ENCODE results near the gene LSM2. TPM values are rescaled to one million over a fixed set of nuclear protein-coding genes. Genes with fewer than 3 reads are reported as not detected.

Gene LSM2
- total RNA-seq, 2 experiments from 2014 or later: 117 to 120 TPM

DNA sequence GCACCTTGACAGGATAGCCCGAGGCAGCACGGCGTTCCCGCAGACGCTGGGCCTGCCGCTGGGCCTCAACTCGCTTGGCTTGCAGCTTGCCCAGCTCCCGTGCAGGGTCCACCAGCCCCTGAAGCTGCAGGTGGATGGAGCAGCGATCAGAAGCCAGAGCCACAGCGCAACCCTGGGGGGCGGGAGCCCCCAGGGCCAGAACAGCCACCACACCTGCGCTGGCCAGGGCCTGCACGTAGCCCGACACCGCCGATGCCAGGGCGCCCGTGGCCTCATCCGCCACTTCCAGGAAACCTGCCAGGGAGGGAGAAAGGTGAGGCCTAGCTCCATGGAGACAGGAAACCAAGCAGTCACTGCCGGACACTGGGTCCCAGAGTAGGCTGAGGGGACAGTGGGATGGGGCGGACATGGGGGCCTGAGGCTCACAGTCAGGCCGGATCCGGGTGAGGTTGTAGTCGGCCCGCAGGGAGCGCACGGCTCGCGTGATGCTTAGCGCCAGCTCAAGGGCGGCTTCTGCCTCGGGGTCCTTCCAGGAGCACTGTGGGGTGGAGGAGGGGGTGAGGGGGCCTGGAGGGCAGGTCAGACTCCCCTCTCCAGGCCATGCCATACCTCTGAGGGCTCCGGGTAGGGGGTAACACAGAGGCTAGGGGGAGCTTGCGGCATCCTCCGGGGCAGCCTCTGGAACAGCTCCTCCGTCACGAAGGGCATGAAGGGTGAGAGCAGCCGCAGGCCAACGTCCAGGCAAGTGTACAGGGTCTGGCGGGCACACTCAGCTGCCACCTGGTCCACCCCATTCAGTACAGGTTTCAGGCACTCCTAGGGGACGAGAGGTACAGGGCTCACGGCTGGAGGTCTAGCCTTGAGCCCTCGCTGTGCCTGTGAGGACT, 27.5 kb downstream of the LSM2 start:
- no peaks in the 10 kb centered on the region for H3K27me3 Mint-ChIP-seq
- peaks cover 37% of the 10 kb centered on the region for H3K36me3 Mint-ChIP-seq (ENCODE audit: low read depth)
- ChIA-PET CTCF (interaction anchor here (4.2 to 5.5 kb wide), 2 partner anchors 10 to 11 kb away, joined by 26 to 34 read pairs; no protein-coding TSS in a partner anchor), POLR2A (interaction anchor here (0.5 to 1.1 kb wide), 3 partner anchors 20 to 118 kb away, joined by 3 to 4 read pairs (median 3); no protein-coding TSS in a partner anchor)
- no peaks in the 10 kb centered on the region for H3K9me3 Mint-ChIP-seq
- intact Hi-C loops (cut with micrococcal nuclease): no loop called here
- TF ChIP-seq, protein P1, sequence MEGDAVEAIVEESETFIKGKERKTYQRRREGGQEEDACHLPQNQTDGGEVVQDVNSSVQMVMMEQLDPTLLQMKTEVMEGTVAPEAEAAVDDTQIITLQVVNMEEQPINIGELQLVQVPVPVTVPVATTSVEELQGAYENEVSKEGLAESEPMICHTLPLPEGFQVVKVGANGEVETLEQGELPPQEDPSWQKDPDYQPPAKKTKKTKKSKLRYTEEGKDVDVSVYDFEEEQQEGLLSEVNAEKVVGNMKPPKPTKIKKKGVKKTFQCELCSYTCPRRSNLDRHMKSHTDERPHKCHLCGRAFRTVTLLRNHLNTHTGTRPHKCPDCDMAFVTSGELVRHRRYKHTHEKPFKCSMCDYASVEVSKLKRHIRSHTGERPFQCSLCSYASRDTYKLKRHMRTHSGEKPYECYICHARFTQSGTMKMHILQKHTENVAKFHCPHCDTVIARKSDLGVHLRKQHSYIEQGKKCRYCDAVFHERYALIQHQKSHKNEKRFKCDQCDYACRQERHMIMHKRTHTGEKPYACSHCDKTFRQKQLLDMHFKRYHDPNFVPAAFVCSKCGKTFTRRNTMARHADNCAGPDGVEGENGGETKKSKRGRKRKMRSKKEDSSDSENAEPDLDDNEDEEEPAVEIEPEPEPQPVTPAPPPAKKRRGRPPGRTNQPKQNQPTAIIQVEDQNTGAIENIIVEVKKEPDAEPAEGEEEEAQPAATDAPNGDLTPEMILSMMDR (IDR thresholded peaks at IDR 0.05): no peak
- no peak for ATAC-seq
- peaks cover 28% of the 10 kb centered on the region for H3K4me1 Mint-ChIP-seq (ENCODE audit: low read depth)
- H3K27ac Mint-ChIP-seq: no peak overlapping the region
- DNase-seq: no peak
- no peak overlapping the region for H3K4me3 Mint-ChIP-seq

DNA sequence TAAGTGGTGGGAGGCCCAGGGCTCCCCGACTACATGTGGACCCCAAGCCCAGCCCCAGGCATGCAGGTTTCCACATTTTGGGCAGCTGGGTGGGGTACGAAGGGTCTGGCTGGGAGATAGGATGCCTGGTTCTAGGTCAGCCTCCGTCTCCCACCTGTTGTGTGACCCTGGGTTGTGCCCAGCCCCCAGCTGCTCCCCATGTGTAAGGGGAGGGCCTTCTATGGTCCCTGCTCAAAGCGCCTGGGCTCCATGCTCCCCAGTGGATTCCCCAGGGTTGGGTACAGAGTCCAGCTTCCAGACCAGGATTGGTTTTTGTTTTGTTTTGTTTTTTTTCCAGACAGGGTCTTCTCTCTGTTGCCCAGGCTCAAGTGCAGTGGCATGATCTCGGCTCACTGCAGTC, 28.6 kb downstream of the LSM2 start:
- ATAC-seq (no peak), DNase-seq (no peak)
- H3K36me3 Mint-ChIP-seq (ENCODE audit: low read depth): peaks cover 33% of the 10 kb centered on the region
- no peak overlapping the region for H3K27ac Mint-ChIP-seq
- peaks cover 30% of the 10 kb centered on the region for H3K4me1 Mint-ChIP-seq (ENCODE audit: low read depth)
- no peaks in the 10 kb centered on the region for H3K27me3 Mint-ChIP-seq
- intact Hi-C loops (cut with micrococcal nuclease): no loop called here
- ChIA-PET CTCF (interaction anchor here (1.3 to 5.5 kb wide), 3 partner anchors 9 to 29 kb away, joined by 4 to 34 read pairs (median 26); partner anchors contain the start of gene LSM2), POLR2A (interaction anchor here (0.8 to 1.7 kb wide), 7 partner anchors 12 to 236 kb away, joined by 3 to 5 read pairs (median 4); partner anchors contain the start of genes DDX39B, MSH5 and VARS1)
- TF ChIP-seq, protein P1 (IDR thresholded peaks at IDR 0.05): no peak
- no peak overlapping the region for H3K4me3 Mint-ChIP-seq
- no peaks in the 10 kb centered on the region for H3K9me3 Mint-ChIP-seq

DNA sequence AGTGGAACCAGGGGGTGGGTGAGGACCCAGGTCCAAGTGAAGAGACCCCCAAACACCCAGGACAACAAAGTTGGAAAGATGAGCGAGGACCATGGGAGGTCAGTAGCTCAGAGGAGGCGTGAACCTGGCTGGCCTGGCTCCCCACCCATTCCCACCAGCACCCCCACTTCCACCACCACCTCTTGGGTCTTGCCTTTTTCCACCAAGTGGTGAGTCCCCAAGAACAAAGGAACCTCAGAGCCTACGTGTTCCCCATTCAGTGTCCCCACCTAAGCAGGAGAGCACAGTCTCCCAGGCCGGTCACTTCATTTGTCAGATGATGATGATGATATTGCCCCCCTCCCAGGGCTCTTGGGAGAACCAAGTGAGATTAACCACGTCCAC, 29.1 kb downstream of the LSM2 start:
- peak overlapping the region; percentile 15 for H3K4me3 Mint-ChIP-seq
- intact Hi-C loops (cut with micrococcal nuclease): no loop called here

GRCh38 chr6:31776989-31777666, 29.6 kb downstream of the LSM2 start, which contains the start of gene VWA7:
Gene VWA7 (minus strand): TSS chr6:31777328. CDS start chr6:31776779, 549 bp downstream.
- POLR2A ChIA-PET: interaction anchor here (0.6 to 1.7 kb wide), 9 partner anchors 11 to 235 kb away, joined by 3 to 5 read pairs (median 3); partner anchors contain the start of genes DDX39B, LSM2, LTB and MSH5
- intact Hi-C loops (cut with micrococcal nuclease): no loop called here
- peak; percentile 96 for ATAC-seq
- H3K4me3 Mint-ChIP-seq: peak within 1 kb of the TSS; percentile 15
- CTCF ChIA-PET: interaction anchor here (0.7 to 5.5 kb wide), 4 partner anchors 8 to 37 kb away, joined by 3 to 34 read pairs (median 15); partner anchors contain the start of genes LSM2 and MSH5
- TF ChIP-seq, protein P1 (IDR thresholded peaks at IDR 0.05): no peak
- no peaks in the 10 kb centered on the region for H3K9me3 Mint-ChIP-seq
- DNase-seq: peak; percentile 95
- H3K27me3 Mint-ChIP-seq: no peaks in the 10 kb centered on the region
- H3K4me1 Mint-ChIP-seq (ENCODE audit: low read depth): peaks cover 36% of the 10 kb centered on the region
- peaks cover 25% of the 10 kb centered on the region for H3K36me3 Mint-ChIP-seq (ENCODE audit: low read depth)
- H3K27ac Mint-ChIP-seq: peak within 1 kb of the TSS; percentile 73

More for the DNA sequence above, 29.1 kb downstream of the LSM2 start:
- ChIA-PET POLR2A (interaction anchor here (0.6 to 1.7 kb wide), 9 partner anchors 12 to 236 kb away, joined by 3 to 5 read pairs (median 3); partner anchors contain the start of genes DDX39B, LSM2, LTB and MSH5), CTCF (interaction anchor here (0.7 to 5.5 kb wide), 4 partner anchors 8 to 38 kb away, joined by 3 to 34 read pairs (median 15); partner anchors contain the start of genes LSM2 and MSH5)
- H3K36me3 Mint-ChIP-seq (ENCODE audit: low read depth): peaks cover 29% of the 10 kb centered on the region
- no peaks in the 10 kb centered on the region for H3K27me3 Mint-ChIP-seq
- no peaks in the 10 kb centered on the region for H3K9me3 Mint-ChIP-seq
- DNase-seq (no peak), ATAC-seq (no peak)
- peak overlapping the region; percentile 73 for H3K27ac Mint-ChIP-seq
- TF ChIP-seq, protein P1 (IDR thresholded peaks at IDR 0.05): no peak
- H3K4me1 Mint-ChIP-seq (ENCODE audit: low read depth): peaks cover 33% of the 10 kb centered on the region

Data from activated CD8-positive, alpha-beta T cell treated with anti-CD3 and anti-CD28 coated beads for 36 hours (primary cell).